ENCODE results near the gene SRGAP2B.
"Not testable (repeated sequence)": the region's sequence is repeated elsewhere in the genome, so short reads cannot be mapped to it uniquely, and the experiment has no call there.

DNA sequence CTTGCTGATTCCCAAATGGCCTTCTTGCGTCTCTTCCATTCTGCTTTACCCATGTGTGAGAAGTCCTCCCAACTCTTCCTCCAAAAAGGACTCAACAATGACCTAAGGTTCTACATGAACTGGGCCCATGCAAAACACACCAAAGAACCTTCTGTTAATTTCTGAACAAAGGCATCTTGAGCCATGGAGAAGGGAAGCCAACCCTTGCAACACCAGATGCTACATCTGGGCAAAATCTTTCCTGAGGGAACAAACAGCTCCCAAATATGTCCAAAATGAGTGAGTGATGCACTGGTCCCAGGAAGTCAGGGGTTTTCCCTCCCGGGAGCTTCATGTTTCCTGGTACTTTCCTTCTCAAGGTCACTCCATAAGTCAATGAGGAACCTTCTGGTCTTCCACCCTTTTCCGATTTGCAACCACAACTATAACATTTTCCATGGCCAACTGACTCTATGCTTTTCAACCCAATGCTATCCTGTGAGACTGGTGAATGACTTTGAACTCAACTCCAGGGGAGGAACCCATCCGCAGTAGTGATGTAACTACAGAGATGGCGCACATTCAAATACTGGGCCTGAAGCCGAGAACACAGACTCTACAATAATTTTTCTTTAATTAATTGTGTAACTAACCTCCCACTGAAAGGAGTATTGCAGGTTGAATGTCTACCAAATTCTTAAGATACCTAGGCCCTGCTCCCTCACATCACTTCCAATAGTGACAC is 112.2 kb downstream of the SRGAP2B start:
- not testable (repeated sequence) for TF ChIP-seq POLR2A (IDR thresholded peaks at IDR 0.05; ENCODE audit: low read length); GATA1 (IDR thresholded peaks at IDR 0.05; ENCODE audit: low read depth, low read length)

Measured in erythroblast (primary cell).